Liver (tissue), 3 donors: Measurements from ENCODE around the gene AOPEP.

ENCODE experiments used
- CTCF ChIP-seq: fragments of 150-350 bp; IDR thresholded peaks from 2 replicates; pipeline ENCODE4 v1.5.1; 2017; ENCODE audit warnings: improper control_type of control experiment, low read depth, low read length; ENCODE audit not compliant: missing input control
- EGR1 ChIP-seq, 2 donors: IDR thresholded peaks; 2 replicates each; pipeline ENCODE4 v1.6.1; 2016 to 2018; ENCODE audit warnings: antibody characterized with exemption in 2 of 2, low read depth in 2 of 2
- FOXA1 ChIP-seq: IDR thresholded peaks from 2 replicates; pipeline ENCODE4 v1.6.1; 2016; ENCODE audit warnings: antibody characterized with exemption
- GABPA ChIP-seq, 2 donors: IDR thresholded peaks in 1 of 2; conservative IDR thresholded peaks in 1 of 2; 2 replicates each; pipeline ENCODE4 v1.6.1; 2016; ENCODE audit warnings: antibody characterized with exemption in 2 of 2, mild to moderate bottlenecking in 1 of 2, moderate library complexity in 1 of 2
- HNF4A ChIP-seq, 2 donors: conservative IDR thresholded peaks; 2 replicates each; pipeline ENCODE4 v1.6.1; 2016; ENCODE audit warnings: antibody characterized with exemption in 2 of 2, mild to moderate bottlenecking in 2 of 2
- JUND ChIP-seq, 2 donors: IDR thresholded peaks; 2 replicates each; pipeline ENCODE4 v1.6.1; 2016; ENCODE audit warnings: antibody characterized with exemption in 2 of 2
- MAX ChIP-seq: IDR thresholded peaks from 2 replicates; pipeline ENCODE4 v1.6.1; 2016; ENCODE audit warnings: antibody characterized with exemption
- RAD21 ChIP-seq, 2 donors: IDR thresholded peaks; 2 replicates each; pipeline ENCODE4 v1.6.1; 2016; ENCODE audit warnings: antibody characterized with exemption in 2 of 2, mild to moderate bottlenecking in 2 of 2
- REST ChIP-seq: IDR thresholded peaks from 2 replicates; pipeline ENCODE4 v1.6.1; 2016; ENCODE audit warnings: antibody characterized with exemption, mild to moderate bottlenecking
- RXRA ChIP-seq, 2 donors: IDR thresholded peaks; 2 replicates each; pipeline ENCODE4 v1.6.1; 2017 to 2018; ENCODE audit warnings: antibody characterized with exemption in 2 of 2, mild to moderate bottlenecking in 1 of 2
- SP1 ChIP-seq: IDR thresholded peaks from 2 replicates; pipeline ENCODE4 v1.6.1; 2018; ENCODE audit warnings: antibody characterized with exemption, mild to moderate bottlenecking
- TAF1 ChIP-seq: conservative IDR thresholded peaks from 2 replicates; pipeline ENCODE4 v1.6.1; 2016; ENCODE audit warnings: antibody characterized with exemption, mild to moderate bottlenecking
- YY1 ChIP-seq: IDR thresholded peaks from 2 replicates; pipeline ENCODE4 v1.6.1; 2016; ENCODE audit warnings: antibody characterized with exemption, mild to moderate bottlenecking
- ZBTB33 ChIP-seq: IDR thresholded peaks from 2 replicates; pipeline ENCODE4 v1.6.1; 2016; ENCODE audit warnings: antibody characterized with exemption
- donor health status: healthy.
- donor health status: healthy.

- TF ChIP-seq REST (no peak), CTCF (no peak), TAF1 (no peak), YY1 (no peak), SP1 (no peak), RXRA (IDR thresholded peaks at IDR 0.05) (no peak), EGR1 (IDR thresholded peaks at IDR 0.05; ENCODE audit: low read depth in 2 of 2) (no peak), RAD21 (IDR thresholded peaks at IDR 0.05) (no peak), FOXA1 (no peak), HNF4A (conservative IDR thresholded peaks at IDR 0.05) (no peak), JUND (IDR thresholded peaks at IDR 0.05) (no peak), GABPA (IDR thresholded peaks at IDR 0.05 in 1 of 2, conservative IDR thresholded peaks at IDR 0.05 in 1 of 2) (no peak), MAX (no peak), ZBTB33 (no peak)
These were observed 195.2 kb downstream of the AOPEP start for GRCh38 chr9:94921656-94922055.
